ENCODE results near the gene FXYD6. TPM values are rescaled to one million over a fixed set of nuclear protein-coding genes. Genes with fewer than 3 reads are reported as not detected.

The FXYD6 gene
- total RNA-seq, 4 donors from 2014 or later: 7.0 to 27.0 (median 20.1) TPM

DNA sequence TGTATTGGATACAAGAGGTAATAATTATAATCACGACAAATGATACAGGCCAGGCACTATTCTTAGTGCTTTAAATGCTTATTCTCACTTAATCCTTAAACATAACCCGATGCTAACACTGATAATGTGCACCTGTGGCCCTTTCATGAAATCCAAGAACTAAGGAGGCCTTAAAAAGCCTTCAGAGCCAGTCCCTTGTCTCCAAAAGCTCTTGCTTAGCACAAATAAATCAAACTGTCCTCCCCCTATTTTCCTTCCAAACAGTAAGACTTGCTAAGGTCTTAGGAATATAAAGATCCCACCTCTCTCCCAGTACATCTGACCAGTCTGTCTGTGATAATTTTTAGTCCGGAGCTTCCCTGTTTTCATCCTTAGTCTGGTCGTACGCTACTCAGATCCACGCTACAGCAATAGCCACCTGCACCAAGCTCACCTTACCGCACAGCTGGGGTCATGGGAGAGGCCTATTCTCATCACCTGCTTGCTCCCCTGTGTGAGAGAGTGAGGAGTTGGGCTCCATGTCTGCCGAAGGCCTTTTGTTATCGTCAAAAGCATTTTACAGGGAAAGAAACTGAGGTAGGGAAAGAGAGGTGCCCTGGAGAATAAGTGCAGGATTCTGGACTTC is 16.9 kb downstream of the FXYD6 start:
- TF ChIP-seq, protein P1, sequence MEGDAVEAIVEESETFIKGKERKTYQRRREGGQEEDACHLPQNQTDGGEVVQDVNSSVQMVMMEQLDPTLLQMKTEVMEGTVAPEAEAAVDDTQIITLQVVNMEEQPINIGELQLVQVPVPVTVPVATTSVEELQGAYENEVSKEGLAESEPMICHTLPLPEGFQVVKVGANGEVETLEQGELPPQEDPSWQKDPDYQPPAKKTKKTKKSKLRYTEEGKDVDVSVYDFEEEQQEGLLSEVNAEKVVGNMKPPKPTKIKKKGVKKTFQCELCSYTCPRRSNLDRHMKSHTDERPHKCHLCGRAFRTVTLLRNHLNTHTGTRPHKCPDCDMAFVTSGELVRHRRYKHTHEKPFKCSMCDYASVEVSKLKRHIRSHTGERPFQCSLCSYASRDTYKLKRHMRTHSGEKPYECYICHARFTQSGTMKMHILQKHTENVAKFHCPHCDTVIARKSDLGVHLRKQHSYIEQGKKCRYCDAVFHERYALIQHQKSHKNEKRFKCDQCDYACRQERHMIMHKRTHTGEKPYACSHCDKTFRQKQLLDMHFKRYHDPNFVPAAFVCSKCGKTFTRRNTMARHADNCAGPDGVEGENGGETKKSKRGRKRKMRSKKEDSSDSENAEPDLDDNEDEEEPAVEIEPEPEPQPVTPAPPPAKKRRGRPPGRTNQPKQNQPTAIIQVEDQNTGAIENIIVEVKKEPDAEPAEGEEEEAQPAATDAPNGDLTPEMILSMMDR (IDR thresholded peaks at IDR 0.05): no peak
- no peak for TF ChIP-seq POLR2A (IDR thresholded peaks at IDR 0.05)
- 83 to 84% methylated on average over 9 of the region's 9 CpGs for WGBS, 2 donors
- H3K4me3 ChIP-seq (ENCODE audit: low read depth, poor library complexity, severe bottlenecking): no peak overlapping the region
- intact Hi-C loops (cut with DNase I; ENCODE audit: low total_unique reads): no loop called here
- DNase-seq (ENCODE audit: low spot score in 2 of 2): no peak

DNA sequence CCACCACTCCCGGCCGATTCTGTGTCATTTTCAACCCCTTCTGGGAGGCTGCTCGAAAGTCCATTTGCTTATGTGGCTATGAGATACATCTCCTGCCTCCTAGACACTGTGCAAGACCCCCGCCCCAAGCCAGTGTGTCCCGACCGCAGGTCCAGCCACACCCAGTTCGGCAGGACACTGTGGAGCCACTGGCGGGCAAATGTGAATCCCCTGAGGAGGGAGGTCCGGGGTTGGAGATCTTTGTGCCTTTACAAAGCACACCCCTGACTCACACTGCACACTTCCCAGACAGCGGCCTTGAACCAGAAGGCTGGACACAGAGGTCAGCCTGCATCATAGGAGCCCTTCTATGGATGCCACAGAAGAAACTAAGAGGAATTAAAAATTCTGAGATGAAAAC is 17.4 kb downstream of the FXYD6 start:
- peak in 1 of 2 donors; percentile 56 for DNase-seq (ENCODE audit: low spot score in 2 of 2)
- H3K4me3 ChIP-seq (ENCODE audit: low read depth, poor library complexity, severe bottlenecking): no peak overlapping the region
- intact Hi-C loops (cut with DNase I; ENCODE audit: low total_unique reads): no loop called here
- 82 to 91% methylated on average over 9 to 10 of the region's 10 CpGs for WGBS, 2 donors
- TF ChIP-seq, protein P1 (IDR thresholded peaks at IDR 0.05): no peak
- TF ChIP-seq POLR2A (IDR thresholded peaks at IDR 0.05): no peak

DNA sequence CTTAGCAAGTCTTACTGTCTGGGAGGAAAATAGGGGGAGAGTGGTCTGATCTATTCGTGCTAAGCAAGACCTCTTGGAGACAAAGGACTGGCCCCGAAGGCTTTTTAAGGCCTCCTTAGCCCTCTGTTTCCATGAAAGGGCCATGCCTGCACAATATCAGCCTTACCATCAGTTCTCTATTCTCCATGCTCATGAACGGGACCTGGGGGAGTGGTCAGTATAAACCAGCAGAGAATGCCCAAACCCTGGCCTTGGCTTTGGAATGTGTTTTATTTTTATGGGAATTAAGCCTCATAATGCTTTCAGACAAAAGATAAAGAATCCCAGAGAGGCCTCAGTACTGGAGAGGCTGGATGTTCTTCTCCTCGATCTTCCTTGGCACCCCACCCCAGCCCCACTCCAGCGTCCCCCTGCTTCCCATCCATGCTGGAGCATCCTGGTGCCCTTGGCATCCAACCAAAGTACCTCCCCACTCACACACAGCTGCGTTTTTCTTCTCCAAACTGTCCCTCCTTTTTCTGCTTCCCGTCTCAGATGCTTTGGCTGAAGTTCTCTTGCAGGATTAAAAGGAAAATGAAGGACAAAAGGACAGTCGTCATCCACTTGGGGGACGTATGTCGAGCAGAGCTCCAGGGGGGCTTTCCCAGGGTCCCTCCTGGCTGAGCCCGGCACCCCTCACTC is 18.6 kb downstream of the FXYD6 start:
- TF ChIP-seq POLR2A (IDR thresholded peaks at IDR 0.05): no peak
- TF ChIP-seq, protein P1 (IDR thresholded peaks at IDR 0.05): no peak
- peak in 1 of 2 donors; percentile 68 for DNase-seq (ENCODE audit: low spot score in 2 of 2)
- no peak overlapping the region for H3K4me3 ChIP-seq (ENCODE audit: low read depth, poor library complexity, severe bottlenecking)
- intact Hi-C loops (cut with DNase I; ENCODE audit: low total_unique reads): no loop called here
- 73 to 75% methylated on average over 11 of the region's 11 CpGs for WGBS, 2 donors

DNA sequence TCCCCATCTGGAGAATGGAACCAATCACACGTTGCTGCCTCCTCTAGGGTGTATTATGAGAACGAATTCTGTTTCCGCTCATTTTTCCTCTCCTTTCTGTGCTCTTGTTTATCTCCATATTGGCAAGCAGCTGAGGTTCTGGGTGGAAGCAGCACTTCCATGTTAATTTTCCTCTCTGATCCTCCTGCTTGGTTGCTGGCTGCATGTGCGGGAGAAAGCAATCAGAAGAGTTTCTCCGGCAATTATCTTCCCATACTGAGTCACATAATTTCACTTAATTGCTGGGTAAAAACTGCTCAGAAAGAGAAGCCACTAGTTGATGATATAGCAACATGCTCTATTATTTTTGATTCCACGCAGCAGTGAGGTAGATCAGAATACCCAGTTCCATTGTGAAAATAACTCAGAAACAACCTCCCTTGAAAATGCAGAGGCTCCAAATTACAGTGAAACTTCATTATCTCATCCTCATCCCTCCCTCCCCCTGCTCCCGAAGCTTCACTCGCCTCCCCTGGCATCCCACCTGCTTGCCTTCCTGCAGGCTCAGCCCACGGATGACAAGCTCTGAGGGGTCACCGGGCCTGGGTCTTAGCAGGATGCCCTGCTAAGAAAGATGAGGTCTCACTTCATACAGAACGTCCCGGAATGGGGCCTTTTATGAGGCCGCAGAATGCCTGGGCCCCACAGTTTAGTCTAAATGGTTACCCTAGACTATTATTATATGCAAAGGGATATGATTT is 20.4 kb downstream of the FXYD6 start:
- no peak for TF ChIP-seq POLR2A (IDR thresholded peaks at IDR 0.05)
- TF ChIP-seq, protein P1 (IDR thresholded peaks at IDR 0.05): no peak
- intact Hi-C loops (cut with DNase I; ENCODE audit: low total_unique reads): no loop called here
- no peak overlapping the region for H3K4me3 ChIP-seq (ENCODE audit: low read depth, poor library complexity, severe bottlenecking)
- 89 to 90% methylated on average over 13 of the region's 13 CpGs for WGBS, 2 donors
- peak in 1 of 2 donors; percentile 57 for DNase-seq (ENCODE audit: low spot score in 2 of 2)

DNA sequence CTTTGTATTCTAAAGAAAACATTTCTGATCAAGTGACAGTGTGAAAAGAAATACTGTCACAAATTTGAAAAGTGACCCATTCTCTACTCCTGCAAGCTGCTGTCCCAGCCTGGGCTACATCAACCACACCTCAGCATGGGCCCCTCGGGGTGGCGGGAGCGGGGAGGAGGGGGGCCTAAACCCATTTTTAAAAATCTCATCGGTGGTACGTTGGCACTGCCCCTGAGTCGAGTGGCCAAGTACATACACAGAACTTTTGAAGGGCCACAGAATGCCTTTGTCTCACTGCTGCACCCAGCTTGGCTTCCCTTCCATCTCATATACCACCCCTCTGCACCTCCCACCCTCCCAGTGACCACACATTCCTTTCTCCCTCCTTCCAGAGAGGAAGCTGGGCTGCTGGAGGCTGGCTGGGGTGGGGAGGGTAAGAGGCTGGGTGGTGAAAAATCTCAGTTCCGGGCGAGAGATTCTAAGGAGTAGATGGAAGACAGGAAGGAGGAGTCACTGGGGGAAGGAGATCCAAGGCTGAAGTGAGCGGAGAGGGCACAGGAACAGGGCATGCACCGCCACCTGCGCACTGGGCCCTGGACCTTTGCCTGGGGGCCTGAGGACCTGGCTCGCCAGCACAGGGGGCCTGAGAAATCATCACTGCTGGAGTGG is 21.1 kb downstream of the FXYD6 start:
- no peak for TF ChIP-seq POLR2A (IDR thresholded peaks at IDR 0.05)
- TF ChIP-seq, protein P1 (IDR thresholded peaks at IDR 0.05): no peak
- WGBS, 2 donors: 73 to 81% methylated on average over 12 of the region's 12 CpGs
- no peak overlapping the region for H3K4me3 ChIP-seq (ENCODE audit: low read depth, poor library complexity, severe bottlenecking)
- intact Hi-C loops (cut with DNase I; ENCODE audit: low total_unique reads): no loop called here
- peak in 1 of 2 donors; percentile 63 for DNase-seq (ENCODE audit: low spot score in 2 of 2)
